ENCODE data around the gene M1AP. TPM values are rescaled to one million over a fixed set of nuclear protein-coding genes. Genes with fewer than 3 reads are reported as not detected.
A peak's percentile ranks its signal among the peaks of the same experiment; 100 is the strongest.

M1AP gene
- total RNA-seq, 1 donor from 2014 or later = 1.4 TPM

DNA sequence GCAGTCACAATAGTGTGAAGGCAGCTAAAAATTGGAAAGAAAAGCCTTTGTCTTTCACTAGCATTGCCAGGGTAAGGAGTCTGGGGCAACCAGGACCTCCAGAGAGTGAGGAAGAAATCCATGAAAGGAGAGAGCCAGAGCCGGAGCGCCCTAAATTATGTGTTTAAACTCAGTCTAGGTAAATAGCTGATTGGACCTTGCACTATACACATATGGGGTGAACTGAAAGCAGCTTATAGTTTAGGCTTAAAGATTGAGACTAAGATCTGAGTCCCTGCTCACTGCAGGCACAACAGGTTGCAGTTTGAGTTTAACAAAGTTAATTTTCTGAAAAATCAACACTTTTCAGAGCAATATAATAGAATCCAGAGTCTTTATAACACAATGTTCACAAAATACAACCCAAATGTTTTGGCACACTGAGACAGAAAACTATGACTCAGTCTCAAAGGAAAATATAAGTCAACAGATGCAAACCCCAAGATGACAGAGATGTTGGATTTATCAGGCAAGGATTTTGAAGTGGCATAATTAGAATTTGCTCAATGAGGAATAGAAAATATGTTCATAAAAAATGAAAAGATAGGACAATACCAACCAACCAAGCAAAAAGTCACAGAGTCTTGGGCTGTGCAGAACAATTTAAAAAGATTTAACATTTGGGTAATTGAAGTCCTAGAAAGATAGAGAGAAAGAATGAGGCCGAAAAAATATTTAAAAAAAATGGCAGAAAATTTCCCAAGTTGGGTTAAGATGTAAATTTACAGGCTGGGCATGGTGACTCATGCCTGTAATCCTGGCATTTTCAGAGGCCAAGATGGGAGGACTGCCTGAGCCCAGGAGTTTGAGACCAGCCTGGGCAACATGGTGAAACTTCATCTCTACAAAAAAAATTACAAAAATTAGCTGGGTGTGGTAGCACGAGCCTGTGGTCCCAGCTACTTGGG is 54.0 kb downstream of the M1AP start:
- no peak for ATAC-seq
- intact Hi-C loops (cut with DNase I) = no loop called here
- TF ChIP-seq, protein P1, sequence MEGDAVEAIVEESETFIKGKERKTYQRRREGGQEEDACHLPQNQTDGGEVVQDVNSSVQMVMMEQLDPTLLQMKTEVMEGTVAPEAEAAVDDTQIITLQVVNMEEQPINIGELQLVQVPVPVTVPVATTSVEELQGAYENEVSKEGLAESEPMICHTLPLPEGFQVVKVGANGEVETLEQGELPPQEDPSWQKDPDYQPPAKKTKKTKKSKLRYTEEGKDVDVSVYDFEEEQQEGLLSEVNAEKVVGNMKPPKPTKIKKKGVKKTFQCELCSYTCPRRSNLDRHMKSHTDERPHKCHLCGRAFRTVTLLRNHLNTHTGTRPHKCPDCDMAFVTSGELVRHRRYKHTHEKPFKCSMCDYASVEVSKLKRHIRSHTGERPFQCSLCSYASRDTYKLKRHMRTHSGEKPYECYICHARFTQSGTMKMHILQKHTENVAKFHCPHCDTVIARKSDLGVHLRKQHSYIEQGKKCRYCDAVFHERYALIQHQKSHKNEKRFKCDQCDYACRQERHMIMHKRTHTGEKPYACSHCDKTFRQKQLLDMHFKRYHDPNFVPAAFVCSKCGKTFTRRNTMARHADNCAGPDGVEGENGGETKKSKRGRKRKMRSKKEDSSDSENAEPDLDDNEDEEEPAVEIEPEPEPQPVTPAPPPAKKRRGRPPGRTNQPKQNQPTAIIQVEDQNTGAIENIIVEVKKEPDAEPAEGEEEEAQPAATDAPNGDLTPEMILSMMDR (IDR thresholded peaks at IDR 0.05) = no peak
- no peaks in the 10 kb centered on the region for H3K36me3 ChIP-seq
- H3K4me3 ChIP-seq = no peak overlapping the region
- DNase-seq = no peak
- no peak overlapping the region for H3K27ac ChIP-seq
- no peaks in the 10 kb centered on the region for H3K9me3 ChIP-seq
- H3K27me3 ChIP-seq = peaks cover 29% of the 10 kb centered on the region
- no peaks in the 10 kb centered on the region for H3K4me1 ChIP-seq

DNA sequence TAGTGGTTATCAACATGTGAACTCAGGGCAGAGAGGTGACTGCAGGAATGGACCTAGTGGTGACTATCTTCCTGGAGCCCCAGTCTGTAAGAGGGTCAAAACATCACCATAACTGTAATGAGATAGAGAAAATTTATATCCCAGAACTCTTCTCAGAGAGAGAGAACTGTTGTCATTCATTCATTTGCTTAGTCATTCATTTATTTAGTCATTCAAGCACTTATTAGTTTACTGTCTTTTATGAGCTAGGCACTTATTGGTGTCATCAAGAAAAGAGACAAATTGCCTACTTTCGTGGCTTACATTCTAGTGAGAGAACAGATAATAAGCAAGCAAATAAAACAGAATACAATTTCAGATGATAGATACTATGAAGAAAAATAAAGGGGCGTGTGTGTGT is 59.5 kb downstream of the M1AP start:
- H3K9me3 ChIP-seq = no peaks in the 10 kb centered on the region
- TF ChIP-seq, protein P1 (IDR thresholded peaks at IDR 0.05) = no peak
- H3K4me1 ChIP-seq = no peaks in the 10 kb centered on the region
- H3K27ac ChIP-seq = no peak overlapping the region
- DNase-seq = no peak
- H3K36me3 ChIP-seq = no peaks in the 10 kb centered on the region
- intact Hi-C loops (cut with DNase I) = loop anchor here (10.0 kb wide), 1 partner anchor 94 kb away; the partner anchor contains the start of gene LBX2
- no peak overlapping the region for H3K4me3 ChIP-seq
- ATAC-seq = no peak
- peaks cover 12% of the 10 kb centered on the region for H3K27me3 ChIP-seq

DNA sequence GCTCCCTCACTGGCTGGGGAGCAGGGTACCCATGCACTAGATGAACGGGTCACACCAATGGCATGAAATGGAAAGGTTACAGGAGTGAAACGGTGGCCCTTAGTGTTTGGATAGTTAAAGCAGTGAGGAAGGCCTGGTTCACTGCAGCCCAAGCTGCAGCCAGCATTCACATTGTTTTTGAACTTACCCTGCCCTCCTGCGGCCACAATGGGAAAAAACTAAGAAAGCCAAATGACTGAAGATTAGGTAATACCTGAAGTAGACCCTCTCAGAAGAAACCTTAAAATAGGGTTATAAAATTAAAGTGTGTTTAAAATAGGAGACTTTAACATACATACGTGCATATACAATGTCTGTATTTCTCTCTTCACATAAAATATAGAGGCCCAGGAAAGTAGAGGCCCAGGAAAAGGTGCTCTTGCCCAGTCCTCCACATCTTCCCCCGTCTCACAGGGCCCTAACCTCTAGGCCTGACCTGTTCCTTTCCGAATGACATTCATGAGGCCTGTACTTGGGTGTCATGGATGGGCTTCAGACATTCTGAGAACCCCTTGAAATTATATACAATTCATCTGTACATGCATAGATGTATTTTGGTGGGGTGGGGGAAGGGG is 60.4 kb downstream of the M1AP start:
- no peaks in the 10 kb centered on the region for H3K9me3 ChIP-seq
- intact Hi-C loops (cut with DNase I) = loop anchor here (10.0 kb wide), 1 partner anchor 93 kb away; the partner anchor contains the start of gene LBX2

DNA sequence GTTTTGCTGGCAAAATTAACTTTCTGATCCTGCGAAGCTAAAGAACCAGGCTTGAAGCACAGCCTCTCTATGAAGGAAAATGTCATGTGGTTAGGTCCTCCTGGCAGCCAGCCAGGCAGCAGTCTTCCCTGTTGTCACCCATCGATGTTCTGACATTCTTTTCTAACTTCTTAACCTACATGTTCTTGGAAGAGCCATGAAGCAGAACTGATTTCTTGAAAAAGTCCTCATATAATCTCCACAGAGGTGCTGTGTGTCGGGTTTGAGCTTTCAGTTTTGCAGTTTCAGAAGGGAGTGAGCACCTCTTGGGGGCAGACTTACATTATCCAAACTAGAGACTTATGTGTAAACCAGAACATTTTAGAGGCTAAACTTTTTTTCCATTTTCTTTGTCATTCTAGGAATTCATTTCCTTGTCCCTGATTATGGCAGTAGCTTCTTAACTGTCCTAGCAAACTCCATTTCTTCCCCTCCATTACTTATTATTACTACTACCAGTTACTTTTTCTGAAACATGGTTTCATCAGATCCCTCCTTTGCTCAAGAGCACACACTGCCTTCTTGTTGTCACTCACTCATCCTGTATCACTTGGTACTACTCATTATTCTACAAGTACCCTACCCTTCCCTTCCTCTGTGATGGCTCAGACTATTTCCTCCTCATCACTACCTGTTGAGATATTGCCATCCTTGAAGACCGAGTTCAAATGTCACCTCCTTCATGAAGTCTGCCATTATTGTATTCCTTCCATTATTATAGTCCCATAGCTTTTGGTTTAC is 62.5 kb downstream of the M1AP start:
- Histone ChIP-seq H3K27me3 (no peaks in the 10 kb centered on the region), H3K27ac (no peak overlapping the region), H3K4me1 (no peaks in the 10 kb centered on the region), H3K4me3 (no peak overlapping the region), H3K9me3 (no peaks in the 10 kb centered on the region), H3K36me3 (no peaks in the 10 kb centered on the region)
- TF ChIP-seq, protein P1 (IDR thresholded peaks at IDR 0.05) = no peak
- ATAC-seq (no peak), DNase-seq (peak; percentile 66)
- intact Hi-C loops (cut with DNase I) = loop anchor here (10.0 kb wide), 1 partner anchor 91 kb away; the partner anchor contains the start of gene LBX2

More for the DNA sequence above, 60.4 kb downstream of the M1AP start:
- H3K36me3 ChIP-seq = no peaks in the 10 kb centered on the region
- H3K27ac ChIP-seq = no peak overlapping the region
- DNase-seq (no peak), ATAC-seq (peak; percentile 97)
- peaks cover 12% of the 10 kb centered on the region for H3K27me3 ChIP-seq
- TF ChIP-seq, protein P1 (IDR thresholded peaks at IDR 0.05) = peak; percentile 77
- no peaks in the 10 kb centered on the region for H3K4me1 ChIP-seq
- no peak overlapping the region for H3K4me3 ChIP-seq

DNA sequence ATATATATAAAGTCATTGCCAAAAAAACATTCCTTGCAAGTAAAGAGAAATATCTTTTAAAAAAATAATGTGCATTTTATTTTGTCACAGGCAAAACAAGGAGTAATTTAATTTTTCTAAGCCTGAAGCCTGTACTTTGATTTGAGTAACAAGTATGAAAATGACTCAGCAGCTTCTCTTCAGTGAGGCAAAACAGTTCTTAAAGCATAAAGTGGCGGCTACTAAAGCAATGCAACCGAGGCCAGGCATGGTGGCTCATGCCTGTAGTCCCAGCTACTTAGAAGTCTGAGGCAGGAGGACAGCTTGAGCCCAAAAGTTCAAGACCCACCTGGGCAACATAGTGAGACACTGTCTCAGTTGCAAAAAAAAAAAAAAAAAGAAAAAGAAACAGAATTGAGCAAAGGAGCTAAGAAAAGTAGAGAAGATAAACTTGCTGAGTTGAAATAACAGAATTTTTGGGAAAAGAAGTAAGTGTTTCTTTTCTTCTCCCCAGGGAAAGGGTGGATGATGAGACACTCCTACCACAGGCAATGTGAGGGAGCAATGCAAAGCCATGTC is 64.0 kb downstream of the M1AP start:
- Histone ChIP-seq H3K27ac (no peak overlapping the region), H3K4me1 (no peaks in the 10 kb centered on the region), H3K36me3 (no peaks in the 10 kb centered on the region), H3K27me3 (no peaks in the 10 kb centered on the region), H3K9me3 (no peaks in the 10 kb centered on the region), H3K4me3 (no peak overlapping the region)
- intact Hi-C loops (cut with DNase I) = loop anchor here (10.0 kb wide), 1 partner anchor 89 kb away; the partner anchor contains the start of gene LBX2
- DNase-seq = no peak
- no peak for ATAC-seq
- TF ChIP-seq, protein P1 (IDR thresholded peaks at IDR 0.05) = no peak
